NCI-H82 treated with DMSO at 0.1 percent for 48 hours (cell line): ENCODE measurements around the gene FTO.

ENCODE experiments used
- DNase-seq: peaks from one replicate; lab custom pipeline; 2025; ENCODE audit not compliant: unreplicated experiment; lab: John Stamatoyannopoulos, UW

The FTO gene

DNA sequence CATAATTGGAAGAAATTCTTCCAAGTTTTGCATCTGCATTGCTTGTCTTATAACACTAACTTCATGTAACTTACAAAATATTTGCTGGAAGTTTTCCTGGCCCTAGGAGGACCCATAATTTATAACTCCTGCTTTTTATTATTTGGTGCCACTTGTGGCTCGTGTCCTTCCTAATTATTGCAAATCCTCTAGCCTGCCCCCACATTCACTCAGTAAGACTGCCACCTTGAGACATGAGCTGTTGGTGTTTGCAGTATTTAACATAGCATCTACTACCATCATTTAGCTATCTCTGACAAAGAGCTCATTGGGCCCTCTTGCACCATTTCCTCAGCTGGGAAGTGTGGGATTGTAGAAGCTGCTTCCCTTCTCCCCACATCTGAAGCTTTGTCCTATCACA is 49.5 kb downstream of the FTO start:
- no peak for DNase-seq

GRCh38 chr16:53755026-53755910 is 51.3 kb downstream of the FTO start:
- no peak for DNase-seq

DNA sequence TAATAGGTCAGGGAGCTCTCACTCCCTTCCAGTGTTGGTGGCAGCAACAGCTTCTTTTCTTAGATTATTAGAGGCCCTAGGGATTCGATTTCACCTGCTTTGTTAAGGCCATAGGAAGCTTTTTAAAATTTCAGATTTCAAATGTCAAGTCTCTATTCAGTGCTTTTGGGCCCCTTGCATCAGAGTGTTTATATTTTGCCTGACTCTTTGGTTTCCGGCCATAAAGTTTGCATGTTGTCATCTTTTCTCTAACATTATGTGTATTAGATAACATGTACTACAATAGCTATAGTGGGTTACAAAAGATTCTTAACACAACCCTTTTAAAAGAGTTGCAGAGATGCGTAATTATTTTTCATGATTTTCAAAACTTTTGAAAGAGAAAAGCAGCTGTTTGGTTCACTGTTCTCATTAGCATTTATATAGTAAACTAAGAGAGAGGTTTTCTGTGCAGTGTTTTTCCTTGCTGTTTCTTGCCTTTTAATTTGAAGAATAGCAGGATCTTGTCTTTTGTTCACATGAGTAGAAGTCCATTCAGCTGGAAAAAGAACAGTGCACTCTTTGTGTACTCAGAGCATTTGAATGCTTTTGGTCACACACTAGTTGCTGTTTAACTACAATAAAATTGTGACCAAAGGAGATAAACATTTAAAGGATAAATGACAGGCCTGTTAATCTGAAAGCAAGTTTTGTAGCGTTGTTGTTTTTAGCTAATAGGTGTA is 52.5 kb downstream of the FTO start:
- no peak for DNase-seq

- peak; percentile 49 for DNase-seq
These were observed 54.1 kb downstream of the FTO start for GRCh38 chr16:53757971-53758609.

DNA sequence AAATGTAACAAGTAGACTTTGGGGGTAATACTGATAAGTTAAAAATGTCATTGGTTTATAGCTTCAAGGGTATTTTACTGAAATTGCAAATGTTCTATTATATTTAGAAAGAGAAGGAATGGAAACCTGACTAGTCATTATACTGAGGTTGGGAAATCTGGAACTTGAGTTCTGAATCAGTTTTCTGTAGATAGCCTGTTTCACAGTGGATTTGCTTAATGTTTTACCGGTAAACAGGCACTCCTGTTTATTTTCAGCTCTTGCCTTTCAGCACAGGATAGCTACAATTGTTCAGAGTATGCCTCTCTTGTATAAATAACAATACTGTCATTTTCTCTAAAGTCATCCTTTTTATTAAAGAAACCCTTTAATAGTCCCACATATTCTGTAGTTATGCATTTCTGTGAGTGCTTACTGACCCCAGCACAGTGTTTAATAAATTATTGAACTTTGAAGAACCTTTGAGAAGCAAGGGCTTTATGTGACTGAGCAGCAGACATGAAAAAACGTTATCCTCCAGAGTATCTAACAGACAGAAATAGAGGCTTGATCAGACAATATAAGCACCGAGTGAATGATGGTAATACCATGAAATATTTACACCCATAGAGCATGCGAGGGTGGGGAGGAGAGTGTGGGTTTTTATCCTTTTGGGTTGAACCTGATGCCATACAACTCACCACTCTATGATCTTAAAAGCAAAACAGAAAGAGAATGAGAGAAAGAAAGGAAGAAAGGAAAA is 58.2 kb downstream of the FTO start:
- DNase-seq, result no peak

DNA sequence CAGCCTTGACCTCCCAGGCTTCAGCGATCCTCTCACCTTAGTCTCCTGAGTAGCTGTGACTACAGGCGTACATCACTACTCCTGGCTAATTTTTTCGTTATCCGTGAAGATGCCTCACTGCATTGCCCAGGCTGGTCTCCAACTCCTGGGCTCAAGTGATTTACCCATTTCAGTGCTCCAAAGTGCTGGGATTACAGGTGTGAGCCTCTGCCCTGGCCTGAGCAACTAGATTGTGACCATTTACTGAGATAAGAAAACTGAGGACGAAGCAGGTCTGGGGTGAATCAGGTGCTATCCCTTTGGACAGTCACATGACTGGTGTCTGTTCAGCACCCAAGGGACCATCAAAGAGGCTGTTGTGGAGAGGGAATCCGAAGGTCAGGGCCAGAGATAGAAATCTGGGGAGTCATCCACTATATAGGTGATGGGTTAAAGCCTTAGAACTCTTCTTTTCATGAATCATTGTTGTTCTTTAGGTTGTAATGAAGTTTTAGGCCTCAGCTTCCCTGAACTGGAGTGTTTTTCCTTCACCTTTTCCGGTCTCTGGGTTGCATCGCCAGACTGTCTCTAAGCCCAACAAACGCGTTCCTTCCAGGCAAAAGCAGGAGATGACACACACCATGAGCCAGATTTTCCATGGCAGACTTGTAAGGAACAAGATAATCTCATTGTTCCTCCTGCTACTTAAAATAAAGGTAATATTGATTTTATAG is 62.5 kb downstream of the FTO start:
- no peak for DNase-seq

DNA sequence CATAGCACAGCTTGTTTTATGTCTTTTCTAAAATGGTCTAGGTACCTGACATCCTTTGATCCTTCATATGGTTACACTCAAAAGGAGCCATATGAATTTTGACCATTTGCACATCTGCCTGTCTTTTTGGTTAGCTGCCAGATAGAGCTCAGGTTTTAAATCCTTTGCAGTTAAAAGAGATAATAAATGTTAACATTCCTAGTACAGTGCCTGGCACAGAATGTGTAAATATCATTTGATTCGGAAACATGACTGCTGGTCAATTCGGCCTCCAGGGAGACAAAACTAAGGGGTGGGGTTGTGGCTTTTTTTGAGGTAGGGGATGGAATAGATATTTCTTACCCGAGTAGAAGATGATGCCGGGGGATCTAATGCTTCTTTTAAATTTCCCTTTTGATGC is 64.2 kb downstream of the FTO start:
- DNase-seq, result no peak

DNA sequence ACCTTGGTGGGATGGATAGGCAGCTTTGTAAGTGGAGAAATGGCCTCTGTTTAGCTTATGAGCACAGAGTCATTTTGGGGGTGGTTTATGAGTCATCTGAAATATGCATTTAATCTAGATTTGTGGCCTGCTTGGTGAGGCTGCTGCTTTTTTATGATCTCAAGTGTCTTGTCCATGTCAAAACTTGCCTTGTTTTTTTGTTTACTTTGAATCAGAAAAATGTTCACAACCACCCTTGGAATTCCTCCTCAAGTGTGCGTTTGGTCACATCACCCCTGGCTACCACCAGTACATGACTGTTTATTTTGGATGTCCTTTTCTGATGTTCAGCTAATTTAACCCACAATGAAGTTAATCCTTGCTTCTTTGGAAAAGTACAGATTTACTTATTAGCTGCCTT is 64.6 kb downstream of the FTO start:
- no peak for DNase-seq

DNA sequence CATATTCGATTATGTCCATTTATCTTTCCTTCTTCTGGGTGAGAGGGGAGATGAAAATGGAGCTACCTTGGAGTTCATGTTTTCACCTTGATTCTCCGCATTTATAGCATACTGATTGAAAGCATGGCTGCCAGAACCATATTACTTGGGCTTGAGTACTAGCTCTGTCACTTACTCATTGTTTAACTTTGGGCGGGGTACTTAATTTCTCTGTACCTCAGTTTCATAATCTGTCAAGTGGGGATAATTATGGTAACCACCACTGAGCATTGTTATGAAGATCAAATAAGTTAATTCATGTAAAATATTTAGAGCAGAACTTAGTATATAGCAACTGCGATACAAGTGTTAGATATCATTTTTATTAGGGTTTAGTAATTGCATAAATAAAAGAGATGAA is 65.2 kb downstream of the FTO start:
- no peak for DNase-seq

DNA sequence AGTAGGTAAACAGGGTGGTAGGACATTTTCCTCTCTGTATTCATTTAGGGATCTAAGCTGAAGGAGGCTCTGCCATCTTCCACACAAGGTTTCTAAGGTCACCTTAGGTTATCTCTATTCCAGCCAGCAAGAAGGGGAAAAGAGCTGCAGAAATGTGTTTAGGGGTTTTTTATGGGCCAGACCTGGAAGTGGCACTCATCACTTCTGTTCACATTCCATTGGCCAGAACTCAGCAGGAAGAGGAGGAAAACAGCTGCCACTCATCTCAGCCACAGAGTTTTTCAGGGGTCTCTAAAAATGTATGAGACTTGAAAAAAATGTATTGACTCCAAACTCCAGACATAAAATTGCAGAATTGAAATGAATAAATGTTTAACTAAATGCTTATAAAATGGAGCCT is 65.8 kb downstream of the FTO start:
- no peak for DNase-seq

- DNase-seq, result no peak
These were observed 66.7 kb downstream of the FTO start for GRCh38 chr16:53770641-53771040.

GRCh38 chr16:53771655-53772497 is 67.9 kb downstream of the FTO start:
- DNase-seq, result no peak

- DNase-seq, result no peak
These were observed 69.3 kb downstream of the FTO start for GRCh38 chr16:53773150-53773846.

DNA sequence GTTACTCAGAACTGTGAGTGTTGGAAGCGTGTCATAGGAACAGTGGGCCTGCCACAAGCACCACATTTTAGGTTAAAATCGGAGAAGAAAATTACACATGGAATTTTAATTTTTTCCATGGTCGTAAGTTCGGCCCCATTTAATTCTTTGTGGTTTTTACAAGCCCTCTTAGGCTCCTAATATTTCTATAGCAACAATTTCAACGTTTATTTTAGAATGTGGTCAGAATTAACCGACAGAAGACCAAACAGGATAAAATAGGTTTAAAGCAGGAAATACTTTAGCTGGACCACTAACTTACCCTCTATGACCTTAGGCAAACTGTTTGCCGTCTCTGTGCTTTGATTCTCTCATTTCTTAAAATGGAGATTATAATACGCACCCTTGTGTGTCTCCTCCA is 69.9 kb downstream of the FTO start:
- DNase-seq, result no peak

DNA sequence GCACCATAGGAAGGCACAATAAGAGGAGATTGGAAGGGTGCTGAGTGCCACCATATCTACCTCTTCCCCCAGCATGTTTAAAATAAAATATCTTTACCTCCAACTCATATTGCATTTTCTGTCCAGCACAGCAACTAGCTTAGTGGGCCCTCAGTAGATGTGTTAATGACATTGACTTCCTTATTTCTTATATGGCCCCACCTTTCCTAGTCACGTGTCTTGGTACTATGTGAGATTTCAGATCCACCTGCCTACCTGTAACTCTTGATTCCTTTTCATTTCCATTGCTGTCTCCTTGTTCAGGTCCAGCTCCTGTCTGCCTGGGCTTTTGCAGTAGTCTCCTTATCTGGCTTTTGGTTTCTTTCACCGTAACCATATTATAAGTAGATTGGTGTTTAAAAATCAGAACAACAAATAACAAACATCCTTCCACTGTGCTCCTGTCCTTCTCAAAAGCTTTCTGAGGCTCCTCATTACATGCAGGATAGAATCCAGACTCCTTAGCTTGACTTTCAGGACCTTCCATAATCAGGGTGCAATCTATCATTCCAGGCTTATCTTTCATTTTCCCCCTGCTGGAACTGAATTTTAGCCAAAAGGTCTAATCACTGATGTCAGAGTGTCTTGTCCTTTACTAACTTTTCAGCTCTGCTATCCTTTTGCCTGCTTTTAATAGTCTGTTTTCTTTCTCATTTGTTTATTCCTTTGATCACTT is 71.3 kb downstream of the FTO start:
- no peak for DNase-seq

DNA sequence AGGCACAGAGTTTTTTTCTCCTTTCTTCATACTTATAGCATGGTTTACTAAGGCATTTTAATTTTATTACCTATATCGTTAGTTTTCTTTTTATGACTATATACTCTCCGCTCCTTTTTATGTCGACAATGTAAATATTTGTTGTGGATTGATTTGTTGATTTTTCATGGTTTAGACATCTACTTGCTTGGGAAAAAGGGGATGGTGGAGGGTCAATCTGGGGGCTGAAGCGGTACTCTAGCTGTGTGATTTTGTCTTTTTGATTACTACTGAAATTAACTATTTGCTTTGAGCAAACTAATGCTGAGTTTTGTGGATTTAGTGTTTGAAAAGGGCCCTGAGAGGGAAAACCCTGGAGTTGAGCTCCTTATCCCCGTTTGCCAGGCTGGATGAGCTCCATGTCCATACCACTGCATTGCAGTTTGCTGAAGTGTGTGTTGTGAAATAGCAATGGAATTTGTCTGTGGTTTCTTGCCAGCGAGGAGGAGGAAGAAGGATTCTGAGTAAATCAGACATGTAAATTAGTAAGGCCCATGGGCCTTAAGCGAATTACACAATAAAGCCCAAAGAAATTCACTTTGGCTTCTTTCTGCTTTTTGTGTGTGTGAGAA is 72.0 kb downstream of the FTO start:
- DNase-seq, result no peak

DNA sequence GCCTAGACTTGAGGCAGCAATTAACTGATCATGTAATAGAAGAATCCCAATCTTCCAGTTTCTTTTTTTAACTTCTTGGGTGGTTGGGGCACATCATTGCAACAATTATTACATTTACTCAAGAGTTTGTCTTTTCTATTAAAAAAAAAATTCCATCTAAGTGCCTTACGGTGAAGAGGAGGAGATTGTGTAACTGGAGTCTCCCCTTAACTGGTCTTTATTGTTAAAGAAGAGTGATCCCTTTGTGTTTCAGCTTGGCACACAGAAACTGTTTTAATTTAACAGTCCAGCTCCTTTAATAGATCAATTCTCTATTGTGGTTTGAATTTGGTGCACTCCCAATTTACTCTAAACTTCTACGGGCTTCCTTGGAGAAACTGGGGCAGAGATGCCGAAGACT is 75.2 kb downstream of the FTO start:
- no peak for DNase-seq

GRCh38 chr16:53780051-53780450 is 76.1 kb downstream of the FTO start:
- no peak for DNase-seq
